ENCODE data around the gene PPIL4.

GRCh38 chr6:149581349-149581748, 35.5 kb upstream of the PPIL4 start:
- TF ChIP-seq CTCF (IDR thresholded peaks at IDR 0.05; ENCODE audit: borderline replicate concordance, extremely low read depth, low read length, poor library complexity, severe bottlenecking) (no peak), EZH2 (IDR thresholded peaks at IDR 0.05; ENCODE audit: borderline replicate concordance, low read depth, low read length, severe bottlenecking) (no peak)

Data from DND-41 (cell line).